Activated CD4-positive, alpha-beta memory T cell treated with anti-CD3 and anti-CD28 coated beads for 36 hours (primary cell): ENCODE measurements around the gene ADSS1. TPM values are rescaled to one million over a fixed set of nuclear protein-coding genes. Genes with fewer than 3 reads are reported as not detected.

Source experiments
- CTCF ChIA-PET: fragments of 350-600 bp; sonication (Branson Sonifier 250); formaldehyde crosslinking; loops from one replicate; lab custom pipeline; 2021; ENCODE audit warnings: antibody characterized with exemption, inconsistent platforms; lab: Charles Lee
- POLR2A ChIA-PET: fragments of 350-600 bp; sonication (Branson Sonifier 250); formaldehyde crosslinking; loops from one replicate; lab custom pipeline; 2021; ENCODE audit warnings: antibody characterized with exemption; lab: Charles Lee
- DNase-seq: peaks from one replicate; pipeline ENCODE4 v3.0.0-alpha.2; 2020
- H3K27ac Mint-ChIP-seq: one replicate; pipeline ENCODE4 v1.8.0; 2021; ENCODE audit warnings: mixed read lengths
- H3K27me3 Mint-ChIP-seq: one replicate; pipeline ENCODE4 v1.8.0; 2021; ENCODE audit warnings: mixed read lengths
- H3K36me3 Mint-ChIP-seq: one replicate; pipeline ENCODE4 v1.8.0; 2021; ENCODE audit warnings: mixed read lengths
- H3K4me1 Mint-ChIP-seq: one replicate; pipeline ENCODE4 v1.8.0; 2021; ENCODE audit warnings: low read depth, mixed read lengths
- H3K4me3 Mint-ChIP-seq: one replicate; pipeline ENCODE4 v1.8.0; 2021; ENCODE audit warnings: mild to moderate bottlenecking, mixed read lengths
- H3K9me3 Mint-ChIP-seq: one replicate; pipeline ENCODE4 v1.8.0; 2021; ENCODE audit warnings: mixed read lengths
- intact Hi-C: fragments of 100-400 bp; cut with micrococcal nuclease; formaldehyde crosslinking; loops from one replicate; pipeline ENCODE4 v1.15.1; 2023
- total RNA-seq, 2 experiments: library from RNA; stranded (reverse); gene quantifications; one replicate each; pipeline ENCODE4 v1.2.3, GENCODE V29; 2021

The ADSS1 gene
- total RNA-seq, 2 experiments from 2014 or later, result 2.3 to 3.3 TPM

DNA sequence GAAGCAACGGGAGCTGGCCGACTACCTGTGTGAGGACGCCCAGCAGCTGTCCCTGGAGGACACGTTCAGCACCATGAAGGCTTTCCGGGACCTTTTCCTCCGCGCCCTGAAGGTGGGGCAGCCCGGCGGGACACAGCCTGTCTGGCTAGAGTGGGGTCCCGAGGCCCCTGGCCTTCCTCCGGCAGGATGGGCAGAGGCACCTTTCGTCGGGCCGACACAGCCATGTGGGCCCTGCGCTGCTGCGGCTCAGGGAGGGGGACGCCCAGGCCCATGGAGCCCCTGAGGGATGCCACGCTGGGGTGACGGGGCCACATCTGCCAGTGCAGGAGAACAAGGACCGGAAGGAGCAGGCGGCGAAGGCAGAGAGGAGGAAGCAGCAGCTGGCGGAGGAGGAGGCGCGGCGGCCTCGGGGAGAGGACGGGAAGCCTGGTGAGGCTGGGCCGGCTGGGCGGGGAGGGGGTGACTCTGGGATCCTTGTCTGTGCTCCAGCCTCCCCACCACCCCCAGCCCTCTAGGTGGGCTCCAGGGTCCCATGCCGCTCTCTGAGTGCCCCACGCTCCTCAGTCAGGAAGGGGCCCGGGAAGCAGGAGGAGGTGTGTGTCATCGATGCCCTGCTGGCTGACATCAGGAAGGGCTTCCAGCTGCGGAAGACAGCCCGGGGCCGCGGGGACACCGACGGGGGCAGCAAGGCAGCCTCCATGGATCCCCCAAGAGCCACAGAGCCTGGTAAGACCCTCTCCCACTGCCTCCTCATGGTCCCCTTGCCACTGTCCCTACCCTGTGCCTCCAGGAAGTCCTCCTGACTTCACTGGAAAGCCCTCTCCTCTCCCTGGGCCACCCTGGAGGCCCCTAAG is 10.9 kb upstream of the ADSS1 start:
- peaks cover 6% of the 10 kb centered on the region for H3K36me3 Mint-ChIP-seq
- CTCF ChIA-PET, result no interaction called here

DNA sequence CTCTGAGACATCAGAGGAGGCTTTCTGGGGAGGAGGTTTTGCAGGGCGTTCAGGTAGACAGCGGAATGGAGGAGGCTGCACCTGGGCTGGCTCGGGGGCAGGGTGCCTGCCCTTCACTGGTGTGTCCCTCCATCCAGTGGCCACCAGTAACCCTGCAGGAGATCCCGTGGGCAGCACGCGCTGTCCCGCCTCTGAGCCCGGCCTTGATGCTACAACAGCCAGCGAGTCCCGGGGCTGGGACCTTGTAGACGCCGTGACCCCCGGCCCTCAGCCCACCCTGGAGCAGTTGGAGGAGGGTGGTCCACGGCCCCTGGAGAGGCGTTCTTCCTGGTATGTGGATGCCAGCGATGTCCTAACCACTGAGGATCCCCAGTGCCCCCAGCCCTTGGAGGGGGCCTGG is 10.0 kb upstream of the ADSS1 start:
- H3K4me1 Mint-ChIP-seq, result no peaks in the 10 kb centered on the region
- H3K36me3 Mint-ChIP-seq, result peaks cover 6% of the 10 kb centered on the region
- H3K4me3 Mint-ChIP-seq, result no peak overlapping the region
- H3K27ac Mint-ChIP-seq, result no peak overlapping the region
- ChIA-PET POLR2A (no interaction called here), CTCF (no interaction called here)
- no peak for DNase-seq
- no peaks in the 10 kb centered on the region for H3K9me3 Mint-ChIP-seq
- intact Hi-C loops, result no loop called here
- no peaks in the 10 kb centered on the region for H3K27me3 Mint-ChIP-seq

More for the DNA sequence above, 10.9 kb upstream of the ADSS1 start:
- no peak for DNase-seq
- POLR2A ChIA-PET, result no interaction called here
- Mint-ChIP-seq H3K4me1 (peaks cover 1% of the 10 kb centered on the region), H3K9me3 (no peaks in the 10 kb centered on the region), H3K4me3 (no peak overlapping the region), H3K27me3 (no peaks in the 10 kb centered on the region), H3K27ac (no peak overlapping the region)
- intact Hi-C loops, result no loop called here

- Mint-ChIP-seq H3K27me3 (no peaks in the 10 kb centered on the region), H3K27ac (no peak overlapping the region), H3K9me3 (no peaks in the 10 kb centered on the region), H3K4me3 (no peak overlapping the region), H3K36me3 (peaks cover 6% of the 10 kb centered on the region), H3K4me1 (no peaks in the 10 kb centered on the region)
- POLR2A ChIA-PET, result no interaction called here
- intact Hi-C loops, result no loop called here
- DNase-seq, result no peak
- CTCF ChIA-PET, result no interaction called here
These were observed 9.3 kb upstream of the ADSS1 start for GRCh38 chr14:104714681-104715080.

DNA sequence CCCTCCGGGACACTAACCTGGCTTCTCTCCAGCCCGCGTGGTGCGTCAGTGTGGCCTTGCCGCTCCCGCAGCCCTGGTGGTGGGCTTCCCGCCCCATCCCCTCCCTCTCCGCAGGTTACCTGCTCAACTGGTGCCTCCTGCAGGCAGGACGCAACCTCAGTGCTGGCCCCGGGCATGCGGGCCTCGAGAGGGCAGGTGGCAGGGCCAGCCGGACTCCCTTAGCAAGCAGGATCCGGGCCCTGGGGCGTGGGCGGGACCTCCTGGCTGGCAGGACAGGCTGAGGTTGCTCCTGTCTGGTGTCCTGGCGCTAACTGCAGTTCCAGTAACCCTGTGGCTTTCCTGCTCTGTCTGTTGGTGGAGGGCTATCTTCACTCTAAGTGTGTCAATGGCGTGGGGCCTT is 8.6 kb upstream of the ADSS1 start:
- no peaks in the 10 kb centered on the region for H3K9me3 Mint-ChIP-seq
- no peaks in the 10 kb centered on the region for H3K4me1 Mint-ChIP-seq
- H3K36me3 Mint-ChIP-seq, result peaks cover 3% of the 10 kb centered on the region
- intact Hi-C loops, result no loop called here
- no peaks in the 10 kb centered on the region for H3K27me3 Mint-ChIP-seq
- no peak overlapping the region for H3K4me3 Mint-ChIP-seq
- ChIA-PET POLR2A (no interaction called here), CTCF (no interaction called here)
- H3K27ac Mint-ChIP-seq, result no peak overlapping the region
- DNase-seq, result no peak

GRCh38 chr14:104715871-104716270 is 8.2 kb upstream of the ADSS1 start:
- POLR2A ChIA-PET, result no interaction called here
- H3K4me3 Mint-ChIP-seq, result no peak overlapping the region
- intact Hi-C loops, result no loop called here
- CTCF ChIA-PET, result interaction anchor here (0.6 kb wide), 1 partner anchor 50 kb away, joined by 3 read pairs; no protein-coding TSS in a partner anchor
- H3K27ac Mint-ChIP-seq, result no peak overlapping the region
- DNase-seq, result no peak
- H3K27me3 Mint-ChIP-seq, result no peaks in the 10 kb centered on the region
- H3K4me1 Mint-ChIP-seq, result no peaks in the 10 kb centered on the region
- H3K36me3 Mint-ChIP-seq, result peaks cover 3% of the 10 kb centered on the region
- no peaks in the 10 kb centered on the region for H3K9me3 Mint-ChIP-seq

- ChIA-PET CTCF (no interaction called here), POLR2A (no interaction called here)
- Mint-ChIP-seq H3K4me3 (no peak overlapping the region), H3K27ac (no peak overlapping the region), H3K27me3 (no peaks in the 10 kb centered on the region), H3K9me3 (no peaks in the 10 kb centered on the region), H3K36me3 (peaks cover 4% of the 10 kb centered on the region), H3K4me1 (no peaks in the 10 kb centered on the region)
- intact Hi-C loops, result no loop called here
- no peak for DNase-seq
These were observed 6.9 kb upstream of the ADSS1 start for GRCh38 chr14:104717137-104717536.

- ChIA-PET POLR2A (no interaction called here), CTCF (no interaction called here)
- no peak for DNase-seq
- intact Hi-C loops, result no loop called here
- Mint-ChIP-seq H3K9me3 (no peaks in the 10 kb centered on the region), H3K36me3 (peaks cover 4% of the 10 kb centered on the region), H3K27me3 (no peaks in the 10 kb centered on the region), H3K4me1 (no peaks in the 10 kb centered on the region), H3K27ac (no peak overlapping the region), H3K4me3 (no peak overlapping the region)
These were observed 6.4 kb upstream of the ADSS1 start for GRCh38 chr14:104717646-104718045.

- Mint-ChIP-seq H3K36me3 (peaks cover 4% of the 10 kb centered on the region), H3K27me3 (no peaks in the 10 kb centered on the region), H3K4me1 (no peaks in the 10 kb centered on the region), H3K27ac (no peak overlapping the region), H3K9me3 (no peaks in the 10 kb centered on the region), H3K4me3 (no peak overlapping the region)
- DNase-seq, result no peak
- POLR2A ChIA-PET, result no interaction called here
- intact Hi-C loops, result no loop called here
- CTCF ChIA-PET, result no interaction called here
These were observed 5.9 kb upstream of the ADSS1 start for GRCh38 chr14:104718147-104718546.

GRCh38 chr14:104718871-104719270 is 5.2 kb upstream of the ADSS1 start:
- H3K27me3 Mint-ChIP-seq, result no peaks in the 10 kb centered on the region
- CTCF ChIA-PET, result no interaction called here
- peaks cover 4% of the 10 kb centered on the region for H3K36me3 Mint-ChIP-seq

GRCh38 chr14:104719343-104719742 is 4.7 kb upstream of the ADSS1 start:
- intact Hi-C loops, result no loop called here
- no peak overlapping the region for H3K27ac Mint-ChIP-seq
- POLR2A ChIA-PET, result no interaction called here
- H3K9me3 Mint-ChIP-seq, result no peaks in the 10 kb centered on the region
- CTCF ChIA-PET, result no interaction called here
- no peak overlapping the region for H3K4me3 Mint-ChIP-seq
- H3K36me3 Mint-ChIP-seq, result peaks cover 4% of the 10 kb centered on the region
- no peak for DNase-seq
- no peaks in the 10 kb centered on the region for H3K27me3 Mint-ChIP-seq
- H3K4me1 Mint-ChIP-seq, result no peaks in the 10 kb centered on the region

More at GRCh38 chr14:104718871-104719270, 5.2 kb upstream of the ADSS1 start:
- intact Hi-C loops, result no loop called here
- no peak overlapping the region for H3K4me3 Mint-ChIP-seq
- H3K27ac Mint-ChIP-seq, result no peak overlapping the region
- H3K4me1 Mint-ChIP-seq, result no peaks in the 10 kb centered on the region
- POLR2A ChIA-PET, result no interaction called here
- DNase-seq, result no peak
- H3K9me3 Mint-ChIP-seq, result no peaks in the 10 kb centered on the region

- Mint-ChIP-seq H3K27me3 (no peaks in the 10 kb centered on the region), H3K9me3 (no peaks in the 10 kb centered on the region), H3K4me3 (no peak overlapping the region), H3K36me3 (peaks cover 4% of the 10 kb centered on the region), H3K27ac (no peak overlapping the region), H3K4me1 (no peaks in the 10 kb centered on the region)
- no peak for DNase-seq
- ChIA-PET POLR2A (no interaction called here), CTCF (interaction anchor here (0.6 to 1.5 kb wide), 3 partner anchors 13 to 1020 kb away, joined by 3 to 5 read pairs (median 3); no protein-coding TSS in a partner anchor)
- intact Hi-C loops, result loop anchor here (2.0 kb wide), 1 partner anchor 105 kb away; no protein-coding TSS in a partner anchor
These were observed 2.3 kb upstream of the ADSS1 start for GRCh38 chr14:104721505-104722431.
